Metanephros (tissue), 2 donors: Measurements from ENCODE around the gene DNAAF2. TPM values are rescaled to one million over a fixed set of nuclear protein-coding genes. Genes with fewer than 3 reads are reported as not detected.

ENCODE experiments used
- small RNA-seq: library from RNA; depleted of rRNA; stranded (forward); fragments of <200 nt; gene quantifications from one replicate; pipeline ENCODE3, GENCODE V24; 2014; ENCODE audit warnings: low replicate concordance
- total RNA-seq: library from RNA; depleted of rRNA; stranded (reverse); fragments of >200 nt; gene quantifications from one replicate; pipeline ENCODE4 v1.2.3, GENCODE V29; 2014

The DNAAF2 gene
- total RNA-seq: 10.9 TPM

GRCh38 chr14:49634547-49635334 lies at the start of gene DNAAF2:
DNAAF2 (minus strand) TSS chr14:49635244; CDS start chr14:49635149, 95 bp downstream.

GRCh38 chr14:49620182-49621113 lies 14.6 kb downstream of the DNAAF2 start, which contains the start of the genes MGAT2 and RPL36AL:
MGAT2 (plus strand) TSS chr14:49620799; CDS start chr14:49621269, 470 bp downstream.
RPL36AL (minus strand) TSS chr14:49620626; CDS start chr14:49619104, 1,522 bp downstream.

GRCh38 chr14:49598485-49599300 lies 36.4 kb downstream of the DNAAF2 start, which contains the start of gene LRR1:
LRR1 (plus strand) TSS chr14:49598940; CDS start chr14:49599021, 81 bp downstream.

GRCh38 chr14:49585803-49586672 lies 49.0 kb downstream of the DNAAF2 start, which contains the start of gene RPS29:
RPS29 (minus strand) TSS chr14:49586380; CDS start chr14:49586346, 34 bp downstream.

Small RNA genes within 50 kb of the gene (small RNA-seq; reads per million reads assigned to genes)
- gene AL139099.3 (not detected), gene AL139099.4 (not detected), gene RF00019 (not detected), gene RNU6ATAC30P (not detected)

Other genes starting within 250 kb of the DNAAF2 start
- 1,629 TPM for gene RPS29, start 48.9 kb downstream of the DNAAF2 start, total RNA-seq
- gene LRR1, start 36.3 kb downstream of the DNAAF2 start, total RNA-seq: 9.5 TPM
- 75.4 TPM for gene RPL36AL, start 14.6 kb downstream of the DNAAF2 start, total RNA-seq
- gene MGAT2, start 14.4 kb downstream of the DNAAF2 start, total RNA-seq: 24.9 TPM
- 14.4 TPM for gene POLE2, start 53.0 kb upstream of the DNAAF2 start, total RNA-seq
- 6.2 TPM for gene KLHDC1, start 57.9 kb upstream of the DNAAF2 start, total RNA-seq
- gene KLHDC2, start 132.9 kb upstream of the DNAAF2 start, total RNA-seq: 147 TPM
- 133 TPM for gene NEMF, start 217.5 kb upstream of the DNAAF2 start, total RNA-seq